ENCODE data around the gene LPAR3. TPM values are rescaled to one million over a fixed set of nuclear protein-coding genes. Genes with fewer than 3 reads are reported as not detected.

Gene LPAR3
- total RNA-seq, 2 experiments from 2014 or later, result 0.74 to 0.94 TPM

GRCh38 chr1:84763912-84764680 is 128.9 kb downstream of the LPAR3 start:
- DNase-seq (no peak), ATAC-seq (no peak)
- Mint-ChIP-seq H3K9me3 (ENCODE audit: insufficient read depth) (no peaks in the 10 kb centered on the region), H3K36me3 (ENCODE audit: low read depth) (no peaks in the 10 kb centered on the region), H3K4me3 (no peak overlapping the region), H3K27ac (no peak overlapping the region), H3K4me1 (ENCODE audit: low read depth) (peaks cover 2% of the 10 kb centered on the region), H3K27me3 (ENCODE audit: low read depth) (peaks cover 30% of the 10 kb centered on the region)
- CTCF ChIA-PET, result interaction anchor here (1.1 to 2.1 kb wide), 3 partner anchors 9 to 13 kb away, joined by 3 to 12 read pairs (median 7); no protein-coding TSS in a partner anchor
- POLR2A ChIA-PET, result no interaction called here

GRCh38 chr1:84762664-84763063 is 130.3 kb downstream of the LPAR3 start:
- Mint-ChIP-seq H3K27me3 (ENCODE audit: low read depth) (peaks cover 17% of the 10 kb centered on the region), H3K27ac (no peak overlapping the region), H3K4me1 (ENCODE audit: low read depth) (peaks cover 4% of the 10 kb centered on the region), H3K4me3 (no peak overlapping the region), H3K9me3 (ENCODE audit: insufficient read depth) (no peaks in the 10 kb centered on the region), H3K36me3 (ENCODE audit: low read depth) (no peaks in the 10 kb centered on the region)
- ChIA-PET POLR2A (no interaction called here), CTCF (interaction anchor here (0.7 to 2.1 kb wide), 6 partner anchors 9 to 182 kb away, joined by 3 to 12 read pairs (median 3); no protein-coding TSS in a partner anchor)
- ATAC-seq, result no peak
- DNase-seq, result no peak

Other genes with a start within 250 kb of the LPAR3 start
- gene SSX2IP, start 202.7 kb downstream of the LPAR3 start, total RNA-seq, result 10 to 100 TPM; 15.5 to 16.0 TPM
- 10 to 100 TPM; 11.4 to 12.9 TPM for gene MCOLN2, start 103.9 kb upstream of the LPAR3 start, total RNA-seq
- gene MCOLN3, start 155.3 kb upstream of the LPAR3 start, total RNA-seq, result 1 to 10 TPM; 1.6 TPM

All from activated CD8-positive, alpha-beta T cell treated with anti-CD3 and anti-CD28 coated beads, Interleukin-2, amount 10 ng/mL, durations not matched to agents 7 days and 5 days (primary cell).